Tibial artery (tissue), 4 donors: ENCODE results near the gene SUFU.
"Not testable (repeated sequence)": the region's sequence is repeated elsewhere in the genome, so short reads cannot be mapped to it uniquely, and the experiment has no call there.

Experiments
- DNase-seq, 2 donors: peaks; one replicate each; pipeline ENCODE4 v3.0.0-alpha.2; 2019
- H3K27ac ChIP-seq, 2 donors: fragments of 200-600 bp; sonication (generic) in 1 of 2; 1 replicate in 1 of 2; 2 replicates in 1 of 2; pipeline ENCODE4 v1.5.1; 2018 to 2019; ENCODE audit warnings: mild to moderate bottlenecking in 1 of 2
- H3K27me3 ChIP-seq, 2 donors: fragments of 200-600 bp; sonication (generic) in 1 of 2; one replicate each; pipeline versions ENCODE4 v1.5.1 to v1.6.0; 2016 to 2019
- H3K36me3 ChIP-seq, 3 donors: fragments of 200-600 bp; sonication (generic) in 2 of 3; one replicate each; pipeline ENCODE4 v1.5.1; 2016 to 2019; ENCODE audit warnings: mild to moderate bottlenecking in 2 of 3
- H3K4me1 ChIP-seq, 4 donors: fragments of 200-600 bp; sonication (generic) in 2 of 4; 1 replicate in 3 of 4; 2 replicates in 1 of 4; pipeline ENCODE4 v1.5.1; 2016 to 2019
- H3K4me3 ChIP-seq, 2 donors: fragments of 200-600 bp; sonication (generic) in 1 of 2; 1 replicate in 1 of 2; 2 replicates in 1 of 2; pipeline ENCODE4 v1.5.1; 2018 to 2019; ENCODE audit warnings: mild to moderate bottlenecking in 2 of 2
- H3K9me3 ChIP-seq, 3 donors: fragments of 200-600 bp; sonication (generic) in 1 of 3; one replicate each; pipeline ENCODE4 v1.5.1; 2016 to 2019
- CTCF ChIP-seq, 2 experiments: fragments of 200-600 bp in 1 of 2; fragments of 450-650 bp in 1 of 2; IDR thresholded peaks; one replicate each; pipeline ENCODE4 v1.5.1; 2017 to 2019; ENCODE audit warnings: antibody characterized with exemption in 2 of 2, mild to moderate bottlenecking in 1 of 2, moderate library complexity in 1 of 2
- intact Hi-C: fragments of 100-400 bp; cut with DNase I; formaldehyde crosslinking; loops from one replicate; pipeline ENCODE4 v1.15.0; 2023; ENCODE audit warnings: low total_unique reads

The SUFU gene

GRCh38 chr10:102503264-102504178, at the start of gene SUFU:
TSS of gene SUFU (plus strand) at chr10:102503972. CDS start at chr10:102504153, 181 bp downstream.
- no peaks in the 10 kb centered on the region for H3K9me3 ChIP-seq
- DNase-seq = peak; percentile 98 to 99
- H3K27ac ChIP-seq = peak within 1 kb of the TSS; percentile 74 to 88
- H3K4me3 ChIP-seq = peak within 1 kb of the TSS; percentile 68 to 75
- H3K36me3 ChIP-seq = no peaks in the 10 kb centered on the region
- H3K27me3 ChIP-seq = no peaks in the 10 kb centered on the region
- H3K4me1 ChIP-seq = peaks cover 0 to 74% (median 46%) of the 10 kb centered on the region in 4 donors
- intact Hi-C loops = loop anchor here (5.0 kb wide), 2 partner anchors 79 to 139 kb away; partner anchors contain the start of gene TRIM8
- peak; percentile 90 to 92 for TF ChIP-seq CTCF (IDR thresholded peaks at IDR 0.05)

GRCh38 chr10:102454662-102455487, 48.9 kb upstream of the SUFU start:
- peaks cover 0 to 17% (median 9%) of the 10 kb centered on the region in 4 donors for H3K4me1 ChIP-seq
- H3K27me3 ChIP-seq, H3K27ac ChIP-seq, intact Hi-C loops, H3K9me3 ChIP-seq, DNase-seq, H3K4me3 ChIP-seq, H3K36me3 ChIP-seq: not testable (repeated sequence)

GRCh38 chr10:102455893-102456471, 47.8 kb upstream of the SUFU start:
- H3K27ac ChIP-seq = no peak overlapping the region
- no peak for DNase-seq
- intact Hi-C loops = no loop called here
- peaks cover 0 to 3% of the 10 kb centered on the region in 2 donors for H3K27me3 ChIP-seq
- peaks cover 0 to 17% (median 6%) of the 10 kb centered on the region in 4 donors for H3K4me1 ChIP-seq
- H3K36me3 ChIP-seq = no peaks in the 10 kb centered on the region
- TF ChIP-seq CTCF (IDR thresholded peaks at IDR 0.05) = no peak
- no peaks in the 10 kb centered on the region for H3K9me3 ChIP-seq
- no peak overlapping the region for H3K4me3 ChIP-seq

- Histone ChIP-seq H3K4me1 (peaks cover 0 to 18% (median 10%) of the 10 kb centered on the region in 4 donors), H3K9me3 (no peaks in the 10 kb centered on the region), H3K27me3 (peaks cover 0 to 10% of the 10 kb centered on the region in 2 donors), H3K4me3 (no peak overlapping the region), H3K36me3 (no peaks in the 10 kb centered on the region), H3K27ac (no peak overlapping the region)
- intact Hi-C loops = no loop called here
- no peak for DNase-seq
- TF ChIP-seq CTCF (IDR thresholded peaks at IDR 0.05) = no peak
These were observed 46.1 kb upstream of the SUFU start for GRCh38 chr10:102457591-102458150.

- H3K4me1 ChIP-seq = peaks cover 0 to 15% (median 10%) of the 10 kb centered on the region in 4 donors
- peaks cover 0 to 10% of the 10 kb centered on the region in 2 donors for H3K27me3 ChIP-seq
- H3K9me3 ChIP-seq = no peaks in the 10 kb centered on the region
- no peak for TF ChIP-seq CTCF (IDR thresholded peaks at IDR 0.05)
- no peak for DNase-seq
- H3K36me3 ChIP-seq = no peaks in the 10 kb centered on the region
- H3K27ac ChIP-seq = no peak overlapping the region
- H3K4me3 ChIP-seq = no peak overlapping the region
- intact Hi-C loops = no loop called here
These were observed 45.1 kb upstream of the SUFU start for GRCh38 chr10:102458656-102459055.
